Thyroid gland (tissue), 4 donors: ENCODE results near the gene SLC37A2. TPM values are rescaled to one million over a fixed set of nuclear protein-coding genes. Genes with fewer than 3 reads are reported as not detected.
A peak's percentile ranks its signal among the peaks of the same experiment; 100 is the strongest.

Experiments
- DNase-seq, 2 donors: peaks; one replicate each; pipeline ENCODE4 v3.0.0-alpha.2; 2019
- H3K27ac ChIP-seq, 3 donors: fragments of 200-600 bp; sonication (generic); 1 replicate in 2 of 3; 2 replicates in 1 of 3; pipeline ENCODE4 v1.5.1; 2016 to 2019; ENCODE audit warnings: mild to moderate bottlenecking in 1 of 3, moderate library complexity in 1 of 3
- H3K27me3 ChIP-seq: fragments of 200-600 bp; sonication (generic); one replicate; pipeline ENCODE4 v1.5.1; 2019
- H3K36me3 ChIP-seq, 2 donors: fragments of 200-600 bp; sonication (generic); one replicate each; pipeline ENCODE4 v1.5.1; 2016 to 2019
- H3K4me1 ChIP-seq, 2 donors: fragments of 200-600 bp; sonication (generic); one replicate each; pipeline ENCODE4 v1.5.1; 2017 to 2019
- H3K4me3 ChIP-seq, 3 donors: fragments of 200-600 bp; sonication (generic); replicated peaks in 1 of 3; 1 replicate in 2 of 3; 2 replicates in 1 of 3; pipeline ENCODE4 v1.5.1; 2016; ENCODE audit warnings: mild to moderate bottlenecking in 1 of 3
- H3K9me3 ChIP-seq: fragments of 200-600 bp; sonication (generic); one replicate; pipeline ENCODE4 v1.5.1; 2017
- CTCF ChIP-seq, 6 experiments: fragments of 200-600 bp in 3 of 6; fragments of 450-650 bp in 3 of 6; sonication (generic) in 3 of 6; IDR thresholded peaks; one replicate each; pipeline ENCODE4 v1.5.1; 2016 to 2019; ENCODE audit warnings: antibody characterized with exemption in 6 of 6, mild to moderate bottlenecking in 2 of 6, inconsistent platforms in 1 of 6, moderate library complexity in 1 of 6
- POLR2A ChIP-seq, 2 donors: fragments of 450-650 bp; IDR thresholded peaks; one replicate each; pipeline ENCODE4 v1.6.1; 2017; ENCODE audit warnings: antibody characterized with exemption in 2 of 2, mild to moderate bottlenecking in 2 of 2, moderate library complexity in 1 of 2
- WGBS, 2 donors: methylation state at CpG; one replicate each; pipeline ENCODE4 v1.1.5; 2017; 5-methylcytosine and 5-hydroxymethylcytosine counted together
- intact Hi-C: fragments of 100-400 bp; cut with DNase I; formaldehyde crosslinking; loops from one replicate; pipeline ENCODE4 v1.15.1; 2023
- total RNA-seq, 4 donors: library from RNA; depleted of rRNA; stranded (reverse); fragments of >200 nt; gene quantifications; one replicate each; pipeline ENCODE4 v1.2.3, GENCODE V29; 2016

Gene SLC37A2
- total RNA-seq, 4 donors from 2014 or later, result 2.1 to 3.6 (median 3.4) TPM

GRCh38 chr11:125056931-125057692 is 6.0 kb upstream of the SLC37A2 start:
- Histone ChIP-seq H3K4me3 (no peak overlapping the region), H3K9me3 (no peaks in the 10 kb centered on the region)
- intact Hi-C loops, result no loop called here

GRCh38 chr11:125057693-125058016 is 5.5 kb upstream of the SLC37A2 start:
- Histone ChIP-seq H3K9me3 (no peaks in the 10 kb centered on the region), H3K27me3 (no peaks in the 10 kb centered on the region), H3K4me1 (no peaks in the 10 kb centered on the region), H3K36me3 (no peaks in the 10 kb centered on the region), H3K4me3 (no peak overlapping the region), H3K27ac (no peak overlapping the region)
- WGBS, 2 donors, result 93 to 100% methylated on average over 2 to 5 of the region's 5 CpGs
- no peak for TF ChIP-seq POLR2A (IDR thresholded peaks at IDR 0.05)
- TF ChIP-seq CTCF (IDR thresholded peaks at IDR 0.05), result no peak
- DNase-seq, result no peak
- intact Hi-C loops, result no loop called here

More at GRCh38 chr11:125056931-125057692, 6.0 kb upstream of the SLC37A2 start:
- no peaks in the 10 kb centered on the region for H3K36me3 ChIP-seq
- no peaks in the 10 kb centered on the region for H3K4me1 ChIP-seq
- no peak for DNase-seq
- H3K27me3 ChIP-seq, result no peaks in the 10 kb centered on the region
- H3K27ac ChIP-seq, result no peak overlapping the region
- TF ChIP-seq POLR2A (IDR thresholded peaks at IDR 0.05) (no peak), CTCF (IDR thresholded peaks at IDR 0.05) (no peak)
- WGBS, 2 donors, result 87 to 90% methylated on average over 5 of the region's 5 CpGs

GRCh38 chr11:125061281-125061680 is 1.8 kb upstream of the SLC37A2 start:
- intact Hi-C loops, result no loop called here
- Histone ChIP-seq H3K27me3 (no peaks in the 10 kb centered on the region), H3K36me3 (no peaks in the 10 kb centered on the region), H3K4me3 (no peak overlapping the region), H3K9me3 (no peaks in the 10 kb centered on the region), H3K27ac (no peak overlapping the region), H3K4me1 (peaks cover 8 to 9% of the 10 kb centered on the region in 2 donors)
- no peak for DNase-seq
- WGBS, 2 donors, result 76% methylated on average over 4 of the region's 4 CpGs
- TF ChIP-seq CTCF (IDR thresholded peaks at IDR 0.05) (no peak), POLR2A (IDR thresholded peaks at IDR 0.05) (no peak)

- 43 to 59% methylated on average over 14 to 18 of the region's 19 CpGs for whole genome bisulfite sequencing, 2 donors
- Histone ChIP-seq H3K27ac (peak overlapping the region in 2 of 3 donors; percentile 20 to 36), H3K4me1 (peaks cover 8 to 9% of the 10 kb centered on the region in 2 donors), H3K27me3 (no peaks in the 10 kb centered on the region), H3K4me3 (peak overlapping the region; percentile 19 to 72 (median 56)), H3K9me3 (no peaks in the 10 kb centered on the region), H3K36me3 (no peaks in the 10 kb centered on the region)
- no peak for TF ChIP-seq CTCF (IDR thresholded peaks at IDR 0.05)
- TF ChIP-seq POLR2A (IDR thresholded peaks at IDR 0.05), result no peak
- intact Hi-C loops, result no loop called here
- no peak for DNase-seq
Observed at GRCh38 chr11:125062218-125062930, 731 bp upstream of the SLC37A2 start.
